ENCODE data around the gene TYW1.
"Not testable (repeated sequence)": the region's sequence is repeated elsewhere in the genome, so short reads cannot be mapped to it uniquely, and the experiment has no call there.

The TYW1 gene

GRCh38 chr7:67049908-67050307 is 53.3 kb downstream of the TYW1 start:
- DNase-seq, result not testable (repeated sequence)

DNA sequence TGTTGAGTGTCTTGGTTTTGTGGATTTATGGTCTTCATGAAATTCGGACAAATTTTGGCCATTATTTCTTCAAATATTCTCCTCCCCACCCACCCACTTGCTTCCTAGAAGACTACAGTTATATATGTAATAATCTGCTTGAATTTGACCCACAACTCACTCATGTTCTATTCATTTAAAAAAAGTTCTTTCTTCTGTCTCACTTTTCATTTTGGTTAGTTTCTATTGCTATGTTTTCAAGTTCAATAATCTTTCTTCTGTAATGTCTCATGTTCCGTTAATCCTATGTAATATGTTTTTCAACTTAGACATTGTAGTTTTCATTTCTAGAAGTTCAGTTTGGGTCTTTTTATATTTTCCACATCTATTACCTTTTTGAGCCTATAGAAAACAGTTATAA is 55.5 kb downstream of the TYW1 start:
- not testable (repeated sequence) for DNase-seq

GRCh38 chr7:67056683-67057082 is 60.0 kb downstream of the TYW1 start:
- DNase-seq, result no peak

DNA sequence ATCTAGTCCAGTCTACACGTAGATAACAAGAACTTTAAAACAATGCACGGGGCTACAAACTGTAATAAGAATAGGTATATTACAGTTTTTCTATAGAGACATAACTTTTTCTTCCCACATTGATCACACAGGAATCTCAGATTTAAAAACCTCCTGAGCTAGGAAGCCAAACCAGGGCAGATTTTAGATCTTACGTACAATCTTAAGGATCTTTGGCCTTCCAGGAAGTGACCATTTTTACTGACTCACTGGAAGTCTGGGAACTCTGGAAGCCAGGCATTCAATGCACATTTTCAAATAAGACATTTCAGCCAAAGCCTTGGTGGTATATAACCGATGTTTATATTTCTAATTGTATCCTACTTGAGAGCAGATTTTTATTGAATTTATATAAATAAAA is 64.7 kb downstream of the TYW1 start:
- DNase-seq, result not testable (repeated sequence)

GRCh38 chr7:67062802-67063201 is 66.2 kb downstream of the TYW1 start:
- DNase-seq, result not testable (repeated sequence)

GRCh38 chr7:67066950-67067622 is 70.5 kb downstream of the TYW1 start:
- DNase-seq, result not testable (repeated sequence)

- not testable (repeated sequence) for DNase-seq
Observed at GRCh38 chr7:67076120-67076519, 79.5 kb downstream of the TYW1 start.

DNA sequence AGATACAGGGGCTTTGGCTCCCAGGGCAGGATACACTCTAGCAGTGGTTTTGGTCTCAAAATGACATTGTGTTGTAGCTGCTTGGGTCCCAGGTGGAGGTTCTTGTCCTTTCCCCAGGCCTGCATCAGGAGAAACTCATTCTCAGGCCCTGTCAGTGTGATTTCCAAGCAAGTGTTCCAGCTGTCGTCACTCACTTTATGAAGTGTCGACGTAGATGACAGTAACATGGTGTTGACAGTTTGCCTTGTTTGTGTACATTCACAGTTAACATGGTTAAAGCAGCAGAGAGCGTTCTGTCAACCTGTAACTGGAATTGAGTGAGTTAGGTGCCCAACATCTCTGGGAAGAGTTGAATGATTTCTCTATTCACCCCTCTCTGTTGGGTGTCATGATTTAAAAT is 86.2 kb downstream of the TYW1 start:
- not testable (repeated sequence) for DNase-seq

GRCh38 chr7:67089261-67089660 is 92.6 kb downstream of the TYW1 start:
- not testable (repeated sequence) for DNase-seq

DNA sequence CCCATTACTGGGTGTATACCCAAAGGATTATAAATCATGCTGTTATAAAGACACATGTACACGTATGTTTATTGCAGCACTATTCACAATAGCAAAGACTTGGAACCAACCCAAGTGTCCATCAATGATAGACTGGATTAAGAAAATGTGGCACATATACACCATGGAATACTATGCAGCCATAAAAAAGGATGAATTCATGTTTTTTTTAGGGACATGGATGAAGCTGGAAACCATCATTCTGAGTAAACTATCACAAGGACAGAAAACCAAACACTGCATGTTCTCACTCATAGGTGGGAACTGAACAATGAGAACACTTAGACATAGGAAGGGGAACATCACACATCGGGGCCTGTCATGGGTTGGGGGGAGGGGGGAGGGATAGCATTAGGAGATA is 94.4 kb downstream of the TYW1 start:
- not testable (repeated sequence) for DNase-seq

DNA sequence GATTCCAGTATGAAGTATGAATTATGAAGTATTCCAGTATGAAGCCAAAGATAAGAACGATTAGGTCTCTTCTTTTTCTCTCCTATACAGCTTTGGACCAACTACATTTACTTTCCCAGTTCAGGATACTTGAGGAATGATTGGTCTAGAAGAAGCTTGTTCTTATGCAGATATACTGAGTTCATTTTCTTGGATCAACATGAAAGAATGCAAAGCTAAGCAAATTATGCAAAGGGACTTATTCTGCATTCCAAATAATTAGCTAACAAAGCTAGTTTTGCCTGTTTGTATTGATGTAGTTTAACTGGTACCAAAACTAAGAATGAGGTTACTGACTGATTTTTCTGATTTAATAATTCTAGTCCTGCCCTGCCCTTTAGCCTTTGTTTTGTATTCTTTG is 101.4 kb downstream of the TYW1 start:
- not testable (repeated sequence) for DNase-seq

GRCh38 chr7:67099406-67099805 is 102.8 kb downstream of the TYW1 start:
- not testable (repeated sequence) for DNase-seq

DNA sequence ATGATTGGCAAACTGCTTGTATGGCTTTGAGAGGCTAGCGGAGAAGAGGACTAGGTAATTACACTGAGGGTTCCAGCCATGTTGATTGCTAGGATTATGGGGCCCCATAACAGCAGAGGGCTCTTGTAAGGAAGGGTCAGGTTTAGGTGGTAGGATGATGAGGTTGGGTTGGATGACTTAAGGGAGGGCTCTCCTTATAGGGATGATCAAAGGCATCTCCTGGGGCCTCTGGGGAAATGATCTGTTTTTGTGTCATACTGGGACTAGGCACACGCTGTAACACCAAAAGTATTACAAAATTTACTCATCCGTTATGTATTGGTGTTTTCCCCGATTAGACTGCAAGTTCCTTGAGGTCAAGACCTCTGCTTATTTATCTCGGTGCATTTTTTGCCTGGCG is 103.4 kb downstream of the TYW1 start:
- not testable (repeated sequence) for DNase-seq

DNA sequence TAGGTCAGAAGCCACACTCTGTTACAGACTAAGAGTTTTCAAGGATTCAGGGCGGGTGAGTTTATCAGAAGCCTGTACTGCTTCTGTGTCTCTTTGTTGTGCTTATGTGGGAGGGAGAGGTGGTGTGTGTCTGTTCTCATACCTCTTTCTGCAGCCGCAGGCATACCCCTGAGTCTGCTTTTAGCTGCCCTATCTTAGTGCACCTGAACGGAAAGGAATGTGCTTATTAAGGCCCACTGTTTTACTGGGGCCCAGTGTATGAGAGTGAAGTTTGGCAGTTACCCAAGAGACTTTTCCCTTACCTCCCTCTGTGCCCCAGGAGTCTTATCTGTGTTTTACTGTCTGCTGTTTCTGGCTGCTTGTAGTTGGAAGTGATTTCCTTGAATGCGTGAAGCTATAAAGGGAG is 104.3 kb downstream of the TYW1 start:
- no peak for DNase-seq

DNA sequence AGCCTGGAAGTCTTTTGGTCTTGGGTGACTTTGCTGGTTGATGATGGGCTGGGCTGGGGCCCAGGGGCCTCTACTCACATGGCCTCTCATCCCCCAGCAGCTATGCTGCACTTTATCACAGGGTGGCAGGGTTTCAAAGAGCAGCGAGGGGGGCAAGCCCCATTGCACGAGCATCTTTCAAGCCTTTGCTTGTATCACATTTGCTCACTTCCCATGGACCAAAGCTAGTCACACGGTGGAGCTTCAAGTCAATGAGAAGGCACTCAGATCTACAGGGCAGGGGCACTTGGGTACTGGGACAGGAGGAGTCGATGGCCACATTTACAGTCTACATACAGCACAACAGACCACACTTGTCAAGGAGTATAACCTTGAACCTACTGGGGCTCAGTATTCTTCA is 108.3 kb downstream of the TYW1 start:
- not testable (repeated sequence) for DNase-seq

DNA sequence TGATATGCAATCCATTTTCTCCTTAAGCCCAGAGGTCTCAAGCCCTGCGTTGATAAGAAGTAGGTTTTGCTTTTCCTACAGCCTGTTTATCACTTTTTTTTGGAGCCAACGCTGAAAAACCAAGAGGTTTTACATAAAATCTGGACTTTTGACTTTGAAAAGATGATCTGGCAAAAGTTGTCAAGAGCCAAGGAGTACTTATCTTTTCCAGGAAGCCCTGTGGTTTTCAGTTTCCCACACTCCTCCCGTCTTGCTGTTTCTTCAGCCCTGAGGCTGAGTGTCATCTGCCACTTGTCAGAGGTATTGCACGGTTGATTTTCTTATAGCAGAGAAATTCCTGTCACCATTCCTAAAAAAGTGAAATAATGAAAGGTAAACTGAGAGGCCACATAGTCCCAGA is 108.7 kb downstream of the TYW1 start:
- no peak for DNase-seq

- not testable (repeated sequence) for DNase-seq
Observed at GRCh38 chr7:67106255-67106654, 109.6 kb downstream of the TYW1 start.

- not testable (repeated sequence) for DNase-seq
Observed at GRCh38 chr7:67111342-67111741, 114.7 kb downstream of the TYW1 start.

DNA sequence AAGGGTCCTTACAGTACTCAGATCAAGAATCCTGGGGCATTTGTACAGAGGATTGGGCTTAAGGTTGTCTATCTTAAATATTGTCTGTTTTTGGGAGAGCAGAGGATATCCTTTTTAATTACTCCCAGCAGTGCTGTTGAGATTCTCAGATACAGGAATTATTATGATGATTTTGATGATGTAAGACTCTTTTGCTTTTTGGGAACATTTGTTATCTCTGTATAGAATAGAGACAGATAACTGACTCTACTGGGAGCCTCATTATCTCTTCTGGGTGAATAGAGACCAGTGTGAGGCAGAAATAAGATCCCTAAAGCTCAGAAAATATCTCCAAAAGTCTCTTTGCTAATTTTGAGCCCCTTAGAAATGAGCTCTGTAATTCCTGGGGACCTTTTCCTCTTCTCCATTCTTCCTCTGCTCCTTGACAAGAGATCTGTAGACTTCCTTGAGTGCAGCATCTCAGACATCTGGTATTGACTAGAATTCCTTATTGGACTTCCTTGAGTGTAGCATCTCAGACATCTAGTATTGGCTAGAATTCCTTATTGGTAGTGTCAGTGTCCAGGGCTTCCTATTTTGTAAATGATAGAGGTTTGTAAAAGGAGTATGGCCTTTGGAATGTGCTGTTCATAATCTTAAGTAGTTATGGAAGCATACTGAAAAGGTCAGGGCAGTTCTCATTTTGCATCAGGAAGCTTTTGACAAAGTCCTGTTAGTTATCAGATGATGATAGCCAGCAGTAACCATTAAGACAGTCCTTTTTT is 118.0 kb downstream of the TYW1 start:
- DNase-seq, result not testable (repeated sequence)

DNA sequence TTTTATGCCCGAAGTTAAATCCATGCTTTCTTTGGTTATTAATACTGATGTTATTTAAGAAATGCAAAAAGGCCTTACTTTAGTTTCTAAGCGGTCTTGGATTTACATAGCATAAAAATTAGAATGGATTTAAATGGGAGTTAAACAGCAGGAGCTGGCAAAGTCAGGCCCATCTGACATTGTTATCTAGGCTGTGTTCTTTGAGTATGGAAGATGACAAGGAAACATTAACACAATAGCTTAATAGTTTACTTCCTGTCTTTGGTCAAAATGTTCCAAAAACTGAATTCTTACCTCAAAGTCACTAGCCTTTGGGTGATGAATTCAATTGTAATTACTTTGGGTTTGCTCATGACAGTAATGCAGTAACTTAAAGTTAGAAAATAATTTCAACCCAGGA is 123.9 kb downstream of the TYW1 start:
- DNase-seq, result not testable (repeated sequence)

DNA sequence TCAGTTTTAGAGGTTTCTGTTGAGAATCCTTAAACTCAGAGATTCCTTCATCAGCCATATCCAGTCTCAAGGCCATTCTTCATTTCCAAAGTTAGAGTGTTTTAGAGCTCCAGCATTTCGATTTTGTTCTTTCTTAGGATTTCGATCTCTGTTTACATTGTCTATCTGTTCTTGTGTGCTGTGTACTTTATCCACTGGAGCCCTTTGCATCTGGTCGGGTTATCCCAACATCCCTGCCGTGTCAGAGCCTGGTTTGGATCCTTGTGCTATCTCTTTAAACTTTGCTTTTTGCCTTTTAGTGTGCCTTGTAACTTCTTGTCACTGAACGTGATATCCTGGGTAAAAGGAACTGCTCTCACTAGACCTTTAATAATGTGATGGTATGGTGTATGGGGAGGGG is 131.6 kb downstream of the TYW1 start:
- DNase-seq, result not testable (repeated sequence)

GRCh38 chr7:67130766-67131165 is 134.1 kb downstream of the TYW1 start:
- not testable (repeated sequence) for DNase-seq

GRCh38 chr7:67134912-67135311 is 138.3 kb downstream of the TYW1 start:
- DNase-seq, result not testable (repeated sequence)

Measured in SW 1271 (cell line).